ENCODE results near the gene CLIC5. TPM values are rescaled to one million over a fixed set of nuclear protein-coding genes. Genes with fewer than 3 reads are reported as not detected.
A peak's percentile ranks its signal among the peaks of the same experiment; 100 is the strongest.

Gene CLIC5
- total RNA-seq, 1 donor from 2014 or later: not detected

GRCh38 chr6:45915780-45916468 lies 99.7 kb downstream of the CLIC5 start:
- Histone ChIP-seq H3K27me3 (ENCODE audit: control insufficient read depth, insufficient read depth, low read length) (no peaks in the 10 kb centered on the region), H3K36me3 (ENCODE audit: control insufficient read depth, insufficient read depth, low read length) (no peaks in the 10 kb centered on the region), H3K4me3 (ENCODE audit: low read depth, low read length) (no peak overlapping the region)
- TF ChIP-seq CTCF (IDR thresholded peaks at IDR 0.05; ENCODE audit: insufficient read depth, low read length, severe bottlenecking): no peak
- DNase-seq (ENCODE audit: low read depth): no peak
- FAIRE-seq: no peak

GRCh38 chr6:45911691-45912090 lies 104.0 kb downstream of the CLIC5 start:
- no peak overlapping the region for H3K4me3 ChIP-seq (ENCODE audit: low read depth, low read length)
- no peak for DNase-seq (ENCODE audit: low read depth)
- peak; percentile 84 for FAIRE-seq
- H3K36me3 ChIP-seq (ENCODE audit: control insufficient read depth, insufficient read depth, low read length): no peaks in the 10 kb centered on the region
- no peak for TF ChIP-seq CTCF (IDR thresholded peaks at IDR 0.05; ENCODE audit: insufficient read depth, low read length, severe bottlenecking)
- no peaks in the 10 kb centered on the region for H3K27me3 ChIP-seq (ENCODE audit: control insufficient read depth, insufficient read depth, low read length)

GRCh38 chr6:45903959-45904358 lies 111.7 kb downstream of the CLIC5 start:
- DNase-seq (ENCODE audit: low read depth) (no peak), FAIRE-seq (no peak)
- Histone ChIP-seq H3K4me3 (ENCODE audit: low read depth, low read length) (no peak overlapping the region), H3K36me3 (ENCODE audit: control insufficient read depth, insufficient read depth, low read length) (no peaks in the 10 kb centered on the region), H3K27me3 (ENCODE audit: control insufficient read depth, insufficient read depth, low read length) (no peaks in the 10 kb centered on the region)
- TF ChIP-seq CTCF (IDR thresholded peaks at IDR 0.05; ENCODE audit: insufficient read depth, low read length, severe bottlenecking): no peak

GRCh38 chr6:45902984-45903383 lies 112.7 kb downstream of the CLIC5 start:
- FAIRE-seq (no peak), DNase-seq (ENCODE audit: low read depth) (no peak)
- H3K36me3 ChIP-seq (ENCODE audit: control insufficient read depth, insufficient read depth, low read length): no peaks in the 10 kb centered on the region
- H3K27me3 ChIP-seq (ENCODE audit: control insufficient read depth, insufficient read depth, low read length): no peaks in the 10 kb centered on the region
- H3K4me3 ChIP-seq (ENCODE audit: low read depth, low read length): no peak overlapping the region
- TF ChIP-seq CTCF (IDR thresholded peaks at IDR 0.05; ENCODE audit: insufficient read depth, low read length, severe bottlenecking): no peak

GRCh38 chr6:45901767-45902650 lies 113.7 kb downstream of the CLIC5 start:
- Histone ChIP-seq H3K36me3 (ENCODE audit: control insufficient read depth, insufficient read depth, low read length) (no peaks in the 10 kb centered on the region), H3K4me3 (ENCODE audit: low read depth, low read length) (no peak overlapping the region), H3K27me3 (ENCODE audit: control insufficient read depth, insufficient read depth, low read length) (no peaks in the 10 kb centered on the region)
- no peak for DNase-seq (ENCODE audit: low read depth)
- FAIRE-seq: no peak
- TF ChIP-seq CTCF (IDR thresholded peaks at IDR 0.05; ENCODE audit: insufficient read depth, low read length, severe bottlenecking): no peak
